ENCODE measurements around the gene AP2B1.
"Not testable (repeated sequence)": the region's sequence is repeated elsewhere in the genome, so short reads cannot be mapped to it uniquely, and the experiment has no call there.

DNA sequence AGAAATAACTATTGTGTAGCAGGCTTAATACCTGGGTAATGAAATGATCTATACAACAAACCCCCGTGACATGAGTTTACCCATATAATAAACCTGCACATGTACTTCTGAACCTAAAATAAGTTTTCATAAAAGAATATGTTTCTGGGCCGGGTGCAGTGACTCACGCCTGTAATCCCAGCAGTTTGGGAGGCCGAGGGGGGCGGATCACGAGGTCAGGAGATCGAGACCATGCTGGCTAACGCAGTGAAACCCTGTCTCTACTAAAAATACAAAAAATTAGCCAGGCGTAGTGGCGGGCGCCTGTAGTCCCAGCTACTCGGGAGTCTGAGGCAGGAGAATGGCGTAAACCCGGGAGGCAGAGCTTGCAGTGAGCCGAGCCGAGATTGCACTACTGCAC is 23.9 kb upstream of the AP2B1 start:
- TF ChIP-seq, protein P1, sequence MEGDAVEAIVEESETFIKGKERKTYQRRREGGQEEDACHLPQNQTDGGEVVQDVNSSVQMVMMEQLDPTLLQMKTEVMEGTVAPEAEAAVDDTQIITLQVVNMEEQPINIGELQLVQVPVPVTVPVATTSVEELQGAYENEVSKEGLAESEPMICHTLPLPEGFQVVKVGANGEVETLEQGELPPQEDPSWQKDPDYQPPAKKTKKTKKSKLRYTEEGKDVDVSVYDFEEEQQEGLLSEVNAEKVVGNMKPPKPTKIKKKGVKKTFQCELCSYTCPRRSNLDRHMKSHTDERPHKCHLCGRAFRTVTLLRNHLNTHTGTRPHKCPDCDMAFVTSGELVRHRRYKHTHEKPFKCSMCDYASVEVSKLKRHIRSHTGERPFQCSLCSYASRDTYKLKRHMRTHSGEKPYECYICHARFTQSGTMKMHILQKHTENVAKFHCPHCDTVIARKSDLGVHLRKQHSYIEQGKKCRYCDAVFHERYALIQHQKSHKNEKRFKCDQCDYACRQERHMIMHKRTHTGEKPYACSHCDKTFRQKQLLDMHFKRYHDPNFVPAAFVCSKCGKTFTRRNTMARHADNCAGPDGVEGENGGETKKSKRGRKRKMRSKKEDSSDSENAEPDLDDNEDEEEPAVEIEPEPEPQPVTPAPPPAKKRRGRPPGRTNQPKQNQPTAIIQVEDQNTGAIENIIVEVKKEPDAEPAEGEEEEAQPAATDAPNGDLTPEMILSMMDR (IDR thresholded peaks at IDR 0.05; ENCODE audit: poor library complexity), result not testable (repeated sequence)
- not testable (repeated sequence) for TF ChIP-seq EZH2phosphoT487 (IDR thresholded peaks at IDR 0.05; ENCODE audit: low read depth, severe bottlenecking, unreplicated experiment); EZH2 (IDR thresholded peaks at IDR 0.05; ENCODE audit: borderline replicate concordance)
